ENCODE measurements around the gene TCP11. TPM values are rescaled to one million over a fixed set of nuclear protein-coding genes. Genes with fewer than 3 reads are reported as not detected.

TCP11 gene
- total RNA-seq, 1 donor from 2014 or later: not detected

DNA sequence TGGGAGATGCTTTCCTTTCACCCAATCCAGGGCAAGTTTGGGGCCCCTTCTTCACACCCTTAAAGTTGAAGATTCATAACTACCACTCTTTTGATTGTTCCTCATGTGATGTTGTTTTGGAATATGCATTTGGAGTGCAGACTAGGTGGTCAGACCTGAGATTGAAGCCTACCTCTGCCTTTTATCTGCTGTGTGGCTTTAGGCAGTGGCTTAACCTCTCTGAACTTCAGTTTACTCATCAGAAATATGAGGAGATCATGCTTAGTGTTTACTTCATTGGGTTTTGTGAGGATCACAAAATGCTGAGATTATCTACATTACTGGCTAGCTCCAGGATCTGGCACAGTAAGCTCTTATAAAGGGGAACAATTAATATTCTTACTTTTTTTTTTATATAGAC lies 26.4 kb upstream of the TCP11 start:
- H3K4me3 ChIP-seq: no peak overlapping the region
- H3K4me1 ChIP-seq: no peaks in the 10 kb centered on the region
- H3K27ac ChIP-seq: no peak overlapping the region
- no peak for DNase-seq (ENCODE audit: extremely low spot score in 2 of 2)
- H3K27me3 ChIP-seq: no peaks in the 10 kb centered on the region
- no peaks in the 10 kb centered on the region for H3K36me3 ChIP-seq
- intact Hi-C loops (cut with DNase I): no loop called here
- H3K9me3 ChIP-seq: no peaks in the 10 kb centered on the region
- TF ChIP-seq POLR2A (IDR thresholded peaks at IDR 0.05): no peak
- TF ChIP-seq, protein P1, sequence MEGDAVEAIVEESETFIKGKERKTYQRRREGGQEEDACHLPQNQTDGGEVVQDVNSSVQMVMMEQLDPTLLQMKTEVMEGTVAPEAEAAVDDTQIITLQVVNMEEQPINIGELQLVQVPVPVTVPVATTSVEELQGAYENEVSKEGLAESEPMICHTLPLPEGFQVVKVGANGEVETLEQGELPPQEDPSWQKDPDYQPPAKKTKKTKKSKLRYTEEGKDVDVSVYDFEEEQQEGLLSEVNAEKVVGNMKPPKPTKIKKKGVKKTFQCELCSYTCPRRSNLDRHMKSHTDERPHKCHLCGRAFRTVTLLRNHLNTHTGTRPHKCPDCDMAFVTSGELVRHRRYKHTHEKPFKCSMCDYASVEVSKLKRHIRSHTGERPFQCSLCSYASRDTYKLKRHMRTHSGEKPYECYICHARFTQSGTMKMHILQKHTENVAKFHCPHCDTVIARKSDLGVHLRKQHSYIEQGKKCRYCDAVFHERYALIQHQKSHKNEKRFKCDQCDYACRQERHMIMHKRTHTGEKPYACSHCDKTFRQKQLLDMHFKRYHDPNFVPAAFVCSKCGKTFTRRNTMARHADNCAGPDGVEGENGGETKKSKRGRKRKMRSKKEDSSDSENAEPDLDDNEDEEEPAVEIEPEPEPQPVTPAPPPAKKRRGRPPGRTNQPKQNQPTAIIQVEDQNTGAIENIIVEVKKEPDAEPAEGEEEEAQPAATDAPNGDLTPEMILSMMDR (IDR thresholded peaks at IDR 0.05): no peak
- TF ChIP-seq POLR2AphosphoS5 (IDR thresholded peaks at IDR 0.05; ENCODE audit: insufficient read depth in 1 of 2, low read depth in 1 of 2): no peak

DNA sequence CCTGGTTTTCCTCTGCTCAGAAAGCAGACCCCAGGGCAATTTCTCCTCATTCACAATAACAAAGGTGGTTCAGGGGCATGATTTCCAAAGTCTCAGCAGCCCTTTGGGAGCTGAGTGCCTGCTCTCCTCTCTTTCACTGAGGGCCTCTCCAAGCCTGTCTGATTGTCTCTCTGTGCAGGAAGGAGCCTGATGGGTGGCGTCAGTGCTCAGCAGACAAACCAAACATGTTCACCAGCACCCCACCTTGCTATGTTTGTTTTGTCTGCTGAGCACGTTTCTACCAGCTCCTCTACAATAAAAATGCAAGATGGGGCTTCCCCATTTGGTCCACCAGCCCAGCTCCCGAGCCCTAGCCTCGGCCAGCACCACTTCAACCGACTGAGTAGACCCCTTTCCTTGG lies 25.4 kb upstream of the TCP11 start:
- no peak overlapping the region for H3K27ac ChIP-seq
- no peak overlapping the region for H3K4me3 ChIP-seq
- intact Hi-C loops (cut with DNase I): no loop called here
- no peaks in the 10 kb centered on the region for H3K9me3 ChIP-seq
- no peaks in the 10 kb centered on the region for H3K27me3 ChIP-seq
- H3K4me1 ChIP-seq: no peaks in the 10 kb centered on the region
- TF ChIP-seq POLR2A (IDR thresholded peaks at IDR 0.05) (no peak), POLR2AphosphoS5 (IDR thresholded peaks at IDR 0.05; ENCODE audit: insufficient read depth in 1 of 2, low read depth in 1 of 2) (no peak)
- TF ChIP-seq, protein P1 (IDR thresholded peaks at IDR 0.05): no peak
- DNase-seq (ENCODE audit: extremely low spot score in 2 of 2): no peak
- no peaks in the 10 kb centered on the region for H3K36me3 ChIP-seq

DNA sequence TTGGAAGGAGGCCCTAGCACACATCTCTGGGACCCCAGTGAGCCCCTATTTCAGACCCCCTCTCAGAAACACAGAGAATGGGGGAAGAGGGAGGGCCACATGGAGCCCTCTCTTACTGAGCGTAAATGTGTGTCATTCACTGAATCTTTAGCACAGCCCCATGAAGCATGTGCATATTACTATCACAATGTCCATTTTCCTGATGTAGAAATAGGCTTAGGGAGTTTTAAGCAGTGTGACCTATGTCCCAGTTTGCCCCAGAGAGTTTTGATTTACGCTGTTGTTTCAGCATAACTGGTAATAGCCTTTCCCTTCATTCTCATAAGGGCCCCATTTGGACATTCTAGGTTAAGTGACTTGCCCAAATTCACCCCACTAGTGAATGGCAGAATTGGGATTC lies 25.0 kb upstream of the TCP11 start:
- Histone ChIP-seq H3K4me3 (no peak overlapping the region), H3K36me3 (no peaks in the 10 kb centered on the region), H3K9me3 (no peaks in the 10 kb centered on the region), H3K4me1 (peaks cover 1% of the 10 kb centered on the region), H3K27me3 (no peaks in the 10 kb centered on the region), H3K27ac (no peak overlapping the region)
- TF ChIP-seq, protein P1 (IDR thresholded peaks at IDR 0.05): no peak
- TF ChIP-seq POLR2A (IDR thresholded peaks at IDR 0.05) (no peak), POLR2AphosphoS5 (IDR thresholded peaks at IDR 0.05; ENCODE audit: insufficient read depth in 1 of 2, low read depth in 1 of 2) (no peak)
- DNase-seq (ENCODE audit: extremely low spot score in 2 of 2): no peak
- intact Hi-C loops (cut with DNase I): no loop called here

DNA sequence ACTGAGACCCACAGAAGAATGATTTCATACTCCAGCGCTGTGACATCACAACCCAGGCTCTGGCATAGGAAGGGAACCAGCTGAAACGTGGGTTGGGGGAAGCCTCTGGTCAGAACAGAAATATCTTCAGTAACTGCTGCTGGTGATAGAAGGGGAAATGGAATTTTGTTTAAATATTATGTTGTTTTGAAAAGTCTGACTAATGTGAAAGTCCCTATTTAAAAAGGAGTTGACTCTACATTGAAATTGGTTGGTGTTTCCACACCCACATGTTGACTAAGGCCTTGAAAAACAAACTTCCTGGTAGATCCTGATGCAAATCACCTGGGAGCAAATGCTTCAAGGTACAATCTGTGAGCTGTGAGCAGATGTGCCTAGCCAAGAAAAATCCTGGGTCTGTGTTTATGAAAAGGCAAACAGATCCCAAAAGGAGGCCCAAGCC lies 24.5 kb upstream of the TCP11 start:
- Histone ChIP-seq H3K9me3 (no peaks in the 10 kb centered on the region), H3K4me1 (peaks cover 6% of the 10 kb centered on the region), H3K27me3 (no peaks in the 10 kb centered on the region), H3K4me3 (no peak overlapping the region), H3K36me3 (no peaks in the 10 kb centered on the region), H3K27ac (no peak overlapping the region)
- no peak for TF ChIP-seq POLR2A (IDR thresholded peaks at IDR 0.05)
- TF ChIP-seq, protein P1 (IDR thresholded peaks at IDR 0.05): no peak
- peak in 1 of 2 donors; percentile 66 for TF ChIP-seq POLR2AphosphoS5 (IDR thresholded peaks at IDR 0.05; ENCODE audit: insufficient read depth in 1 of 2, low read depth in 1 of 2)
- intact Hi-C loops (cut with DNase I): no loop called here
- no peak for DNase-seq (ENCODE audit: extremely low spot score in 2 of 2)

DNA sequence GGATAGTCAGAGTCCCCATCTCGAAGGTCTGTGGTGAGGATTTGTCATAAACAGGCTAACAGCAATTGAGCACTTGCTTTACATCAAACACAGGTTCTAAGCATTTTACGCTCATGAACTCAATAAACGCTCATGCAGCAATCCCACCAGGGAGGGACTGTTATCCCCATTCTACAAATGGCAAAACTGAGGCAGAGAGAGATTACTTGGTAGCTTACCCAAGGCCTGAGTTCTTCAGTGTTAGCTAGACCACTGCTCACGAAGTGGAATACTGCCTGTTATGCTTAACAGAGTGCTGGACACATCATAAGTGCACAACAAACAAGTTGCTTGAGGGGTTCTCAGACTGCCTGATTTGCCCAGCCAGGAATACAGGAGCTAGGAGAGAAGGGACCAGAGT lies 23.7 kb upstream of the TCP11 start:
- intact Hi-C loops (cut with DNase I): no loop called here
- H3K27ac ChIP-seq: no peak overlapping the region

More for the DNA sequence above, 23.7 kb upstream of the TCP11 start:
- Histone ChIP-seq H3K4me3 (no peak overlapping the region), H3K27me3 (no peaks in the 10 kb centered on the region), H3K9me3 (no peaks in the 10 kb centered on the region), H3K36me3 (no peaks in the 10 kb centered on the region), H3K4me1 (peaks cover 6% of the 10 kb centered on the region)
- TF ChIP-seq POLR2AphosphoS5 (IDR thresholded peaks at IDR 0.05; ENCODE audit: insufficient read depth in 1 of 2, low read depth in 1 of 2) (no peak), POLR2A (IDR thresholded peaks at IDR 0.05) (no peak)
- TF ChIP-seq, protein P1 (IDR thresholded peaks at IDR 0.05): no peak
- no peak for DNase-seq (ENCODE audit: extremely low spot score in 2 of 2)

Measured in vagina (tissue), 2 donors.